NCI-H748 (cell line): ENCODE data around the gene DNAJC7.
A peak's percentile ranks its signal among the peaks of the same experiment; 100 is the strongest.

Experiments
- DNase-seq: peaks from one replicate; lab custom pipeline; 2025; ENCODE audit not compliant: unreplicated experiment; lab: John Stamatoyannopoulos, UW

The DNAJC7 gene, protein sequence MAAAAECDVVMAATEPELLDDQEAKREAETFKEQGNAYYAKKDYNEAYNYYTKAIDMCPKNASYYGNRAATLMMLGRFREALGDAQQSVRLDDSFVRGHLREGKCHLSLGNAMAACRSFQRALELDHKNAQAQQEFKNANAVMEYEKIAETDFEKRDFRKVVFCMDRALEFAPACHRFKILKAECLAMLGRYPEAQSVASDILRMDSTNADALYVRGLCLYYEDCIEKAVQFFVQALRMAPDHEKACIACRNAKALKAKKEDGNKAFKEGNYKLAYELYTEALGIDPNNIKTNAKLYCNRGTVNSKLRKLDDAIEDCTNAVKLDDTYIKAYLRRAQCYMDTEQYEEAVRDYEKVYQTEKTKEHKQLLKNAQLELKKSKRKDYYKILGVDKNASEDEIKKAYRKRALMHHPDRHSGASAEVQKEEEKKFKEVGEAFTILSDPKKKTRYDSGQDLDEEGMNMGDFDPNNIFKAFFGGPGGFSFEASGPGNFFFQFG

DNA sequence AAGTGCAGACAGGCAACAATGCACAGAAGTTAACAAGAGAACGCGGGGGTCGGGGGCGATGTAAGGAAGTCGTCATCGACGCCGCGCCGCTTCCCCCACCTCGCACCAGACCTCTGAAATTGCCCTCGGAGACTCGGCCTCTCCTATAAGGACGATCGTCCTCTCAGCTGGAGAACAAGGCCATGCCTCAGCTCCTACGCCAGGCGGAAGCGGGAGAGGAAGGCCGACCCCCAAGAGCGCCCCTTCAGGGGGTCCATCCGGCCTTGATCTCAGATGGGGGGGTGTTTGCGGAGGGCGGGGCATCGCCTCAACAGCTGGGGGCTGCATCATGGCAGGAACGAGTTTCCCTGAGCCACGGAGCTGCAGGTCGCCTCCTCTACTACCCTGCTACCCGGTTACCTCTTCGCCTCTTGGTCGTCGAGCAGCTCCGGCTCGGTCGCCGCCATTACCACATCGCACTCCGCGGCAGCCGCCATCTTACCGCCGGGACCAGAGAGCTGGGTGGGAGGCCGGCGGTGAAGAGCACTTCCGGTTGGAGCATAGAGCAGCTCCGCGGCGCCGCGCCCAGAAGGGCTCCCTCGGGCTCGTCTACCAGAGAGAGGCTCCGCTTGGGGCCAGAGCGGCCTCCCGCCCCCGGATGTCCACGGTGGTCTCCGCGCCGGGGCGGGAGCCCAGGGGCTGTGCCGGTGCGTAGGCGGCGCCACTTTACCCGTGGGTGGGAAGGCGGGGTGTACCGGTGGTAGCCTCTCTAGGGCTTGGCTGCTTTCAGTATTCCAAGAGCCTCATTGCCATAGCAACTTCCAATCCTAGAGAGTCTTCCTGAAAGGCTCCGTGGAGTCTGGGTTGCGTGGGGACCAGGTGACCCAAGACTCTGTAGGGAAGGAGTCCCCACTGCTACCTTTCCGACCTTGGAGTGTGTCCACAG is at the start of gene DNAJC7:
Gene DNAJC7 (minus strand): TSS at position 499 of the 925 bp plus-strand sequence. CDS start 23 bp downstream, at position 476.
- peak; percentile 96 for DNase-seq

DNA sequence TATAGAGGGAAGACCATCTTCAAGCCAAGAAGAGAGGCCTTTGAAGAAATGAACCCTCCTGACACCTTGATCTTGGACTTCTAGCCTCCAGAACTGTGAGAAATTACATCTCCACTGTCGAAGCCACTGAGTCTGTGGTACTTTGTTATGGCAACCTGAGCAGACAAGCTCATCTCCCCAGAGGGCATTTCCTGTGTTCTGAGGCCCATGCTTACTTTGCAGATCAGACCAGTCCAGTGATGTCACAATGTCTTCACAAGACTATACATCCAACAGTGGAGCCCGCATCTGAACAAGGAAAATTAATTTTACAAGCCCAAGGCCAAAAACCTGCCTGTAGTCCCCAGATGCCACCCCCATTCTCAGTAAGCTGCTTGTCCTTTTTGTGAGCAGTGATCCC is 48.0 kb upstream of the DNAJC7 start:
- no peak for DNase-seq

DNA sequence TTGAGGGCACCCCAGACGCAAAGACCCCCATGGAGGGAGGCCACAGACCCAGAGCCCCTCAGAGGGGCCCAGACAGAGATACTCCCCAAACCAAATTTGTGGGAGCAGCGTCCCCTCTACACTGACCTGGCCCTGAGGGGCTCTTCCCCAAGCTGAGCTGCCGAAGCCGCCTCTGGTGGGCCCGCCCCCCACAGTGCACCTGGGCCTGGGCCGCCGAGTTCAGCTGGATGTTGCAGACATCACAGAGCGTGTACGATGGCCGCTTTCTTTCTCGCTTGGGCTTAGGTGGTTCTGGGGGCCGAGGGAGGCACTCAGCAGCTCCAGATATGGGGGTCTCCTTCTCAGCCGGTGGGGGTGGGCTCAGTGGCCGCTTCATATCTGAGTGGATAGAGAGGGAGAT is 45.4 kb upstream of the DNAJC7 start:
- no peak for DNase-seq

- no peak for DNase-seq
These were observed 44.6 kb upstream of the DNAJC7 start for GRCh38 chr17:42061646-42062487.

DNA sequence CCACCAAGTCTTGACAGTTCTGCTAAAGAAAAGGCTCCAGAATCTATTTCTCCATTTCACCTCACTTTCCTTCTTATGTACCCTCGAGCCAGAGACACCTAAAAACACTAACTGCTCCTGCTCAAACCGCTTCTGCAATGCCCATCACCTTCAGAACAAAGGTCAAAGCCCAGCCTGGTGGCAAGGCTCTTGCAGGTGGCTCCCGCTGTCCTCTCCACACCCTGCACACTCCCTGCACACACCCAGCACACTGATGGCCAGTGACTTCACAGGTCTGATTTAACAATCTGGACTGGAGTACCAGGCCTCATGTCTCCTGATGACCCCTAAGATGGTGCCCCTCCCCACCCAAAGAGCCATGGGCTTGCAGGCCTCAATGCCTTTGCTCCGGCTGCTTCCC is 43.0 kb upstream of the DNAJC7 start:
- no peak for DNase-seq

DNA sequence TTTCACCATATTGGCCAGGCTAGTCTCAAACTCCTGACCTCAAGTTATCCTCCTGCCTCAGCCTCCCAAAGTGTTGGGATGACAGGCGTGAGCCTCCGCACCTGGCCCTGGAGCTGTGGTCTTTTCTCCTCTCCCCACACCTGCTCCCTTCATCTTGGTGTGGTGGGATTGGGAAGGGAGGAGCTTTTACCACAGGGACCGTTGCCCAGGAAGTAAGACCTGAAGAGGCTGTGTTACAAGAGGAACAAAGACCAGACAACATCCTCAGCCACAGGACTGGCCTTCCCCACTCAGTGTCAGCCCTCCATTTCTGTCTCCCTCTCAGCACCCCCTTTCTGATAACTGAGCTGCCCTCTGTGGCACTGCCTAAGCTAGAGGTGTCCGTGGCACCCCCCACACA is 42.6 kb upstream of the DNAJC7 start:
- no peak for DNase-seq

DNA sequence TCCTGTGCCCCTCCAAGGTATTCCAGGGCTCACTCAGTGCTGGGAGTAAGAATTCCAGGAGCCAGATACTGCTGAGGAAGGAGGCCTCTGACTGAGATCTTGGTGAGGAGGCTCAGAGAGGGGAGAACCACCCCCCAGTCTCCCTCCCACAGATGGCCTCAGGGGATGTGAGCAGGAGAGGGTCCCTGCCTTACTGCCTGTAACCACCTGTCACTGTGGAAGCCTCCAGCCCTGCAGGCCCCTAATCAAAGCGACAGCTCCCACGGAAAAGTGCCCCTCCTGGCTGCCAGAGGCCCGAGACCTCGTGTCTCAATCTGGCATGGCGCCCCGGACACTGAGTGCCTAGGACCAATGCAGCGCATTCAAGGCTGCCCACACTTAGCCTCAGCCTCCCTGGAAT is 40.8 kb upstream of the DNAJC7 start:
- DNase-seq, result no peak

DNA sequence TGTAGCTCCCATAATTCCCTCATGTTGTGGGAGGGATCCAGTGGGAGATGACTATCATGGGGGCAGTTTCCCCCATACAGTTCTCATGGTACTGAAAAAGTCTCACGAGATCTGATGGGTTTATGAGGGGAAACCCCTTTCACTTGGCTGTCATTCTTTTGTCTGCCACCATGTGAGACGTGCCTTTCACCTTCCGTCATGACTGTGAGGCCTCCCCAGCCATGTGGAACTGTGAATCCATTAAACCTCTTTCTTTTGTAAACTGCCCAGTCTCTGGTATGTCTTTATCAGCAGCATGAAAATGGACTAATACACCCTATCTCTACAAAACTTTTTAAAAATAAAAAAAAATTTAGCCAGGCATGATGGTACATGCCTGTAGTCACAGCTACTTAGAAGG is 39.4 kb upstream of the DNAJC7 start:
- no peak for DNase-seq

DNA sequence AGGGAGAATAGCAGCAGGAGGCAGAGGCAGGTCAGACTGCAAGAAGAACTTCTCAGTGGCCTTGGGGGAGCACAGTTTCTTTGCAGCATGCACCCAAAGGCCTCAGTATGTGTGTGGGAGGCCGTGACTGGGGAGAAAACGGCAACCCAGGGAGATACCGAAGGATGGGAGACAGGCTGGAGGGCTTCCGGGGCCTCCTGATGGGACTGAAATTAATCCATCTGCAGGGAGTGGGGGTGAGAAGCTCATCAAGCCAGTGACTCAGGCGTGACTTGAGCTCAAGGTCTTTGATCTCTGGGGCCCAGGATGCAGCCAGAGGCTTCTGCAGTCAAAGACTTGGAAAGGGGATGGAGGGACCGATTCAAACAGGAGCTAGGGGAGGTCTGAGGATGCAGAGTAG is 38.3 kb upstream of the DNAJC7 start:
- no peak for DNase-seq

GRCh38 chr17:42055027-42055426 is 37.8 kb upstream of the DNAJC7 start:
- peak; percentile 17 for DNase-seq

- DNase-seq, result no peak
These were observed 36.7 kb upstream of the DNAJC7 start for GRCh38 chr17:42053731-42054500.

DNA sequence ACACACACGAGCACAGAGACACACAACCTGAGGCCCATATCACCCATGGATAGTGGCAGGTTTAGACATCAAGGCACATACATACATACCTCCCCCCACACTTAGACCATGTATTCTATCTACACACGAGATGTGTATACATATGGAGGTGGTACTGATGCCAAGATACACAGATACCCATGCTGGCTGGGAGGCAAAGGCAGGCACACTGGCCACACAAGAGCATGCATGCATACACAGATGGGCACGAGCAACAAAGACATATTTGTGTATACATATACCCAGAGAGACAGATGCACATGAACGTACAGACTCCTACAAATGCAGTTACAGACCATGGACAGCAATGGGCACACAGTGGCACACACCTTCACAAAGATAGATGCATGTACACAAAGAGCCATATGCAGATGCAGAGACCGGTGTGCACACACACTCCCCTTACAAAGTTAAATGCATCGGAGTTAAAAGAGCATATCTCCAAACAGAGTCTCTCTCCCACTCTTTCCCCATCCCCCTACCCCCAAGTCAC is 35.2 kb upstream of the DNAJC7 start:
- no peak for DNase-seq

GRCh38 chr17:42051645-42052044 is 34.4 kb upstream of the DNAJC7 start:
- DNase-seq, result no peak

DNA sequence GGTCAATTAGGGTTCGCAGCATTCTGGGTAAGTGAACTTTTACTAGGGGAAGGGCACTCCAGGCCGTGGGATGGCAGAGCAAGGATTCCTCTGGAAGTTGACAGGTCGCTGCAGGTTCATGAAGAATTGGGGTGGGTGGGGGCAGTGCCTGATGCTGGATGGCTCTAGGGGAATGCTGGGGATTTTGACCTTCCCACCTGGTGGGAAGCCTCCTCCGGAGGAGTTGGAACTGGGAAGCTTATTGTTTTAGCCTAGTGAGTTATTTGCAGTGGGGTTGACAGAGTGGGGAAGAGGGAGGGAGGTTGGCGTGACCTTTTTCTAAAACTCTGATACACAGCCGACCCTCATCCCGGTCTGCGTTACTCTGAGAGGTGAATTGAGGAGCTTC is 33.8 kb upstream of the DNAJC7 start:
- no peak for DNase-seq

DNA sequence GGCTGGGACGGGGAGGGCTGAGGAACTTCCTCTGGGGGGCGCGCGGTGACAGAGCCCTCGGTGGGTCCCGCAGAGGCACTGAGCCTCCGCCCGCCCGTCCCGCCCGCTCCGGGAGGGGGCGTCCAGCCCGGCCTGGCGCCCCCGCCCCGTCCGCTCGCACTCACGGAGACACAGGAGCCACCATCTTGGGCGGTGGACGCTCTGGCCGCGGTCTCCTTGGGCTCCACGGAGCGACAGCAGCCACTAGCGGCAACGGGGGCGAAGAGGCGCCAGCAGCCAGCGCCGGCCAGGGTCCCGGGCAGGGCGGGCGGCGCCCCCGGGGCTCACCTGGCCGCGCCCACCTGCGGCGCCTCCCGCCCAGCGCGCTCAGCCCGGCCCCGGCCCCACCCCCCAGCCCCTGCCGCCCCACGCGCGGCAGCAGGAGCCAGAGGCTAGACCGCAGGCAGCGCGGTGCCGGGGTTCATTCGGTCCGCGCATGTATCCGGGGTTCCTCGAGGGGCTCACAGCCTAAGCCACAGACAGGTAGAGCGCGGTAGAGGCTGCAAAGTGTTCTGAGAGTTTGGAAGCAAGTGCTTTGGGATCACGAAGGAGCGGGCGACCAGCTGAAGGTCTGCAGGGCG is 33.3 kb upstream of the DNAJC7 start, which contains the start of gene C17orf113:
Gene C17orf113 (minus strand): TSS at position 209 of the 620 bp plus-strand sequence. CDS start 7,225 bp downstream, outside the sequence.
- DNase-seq, result peak; percentile 69

DNA sequence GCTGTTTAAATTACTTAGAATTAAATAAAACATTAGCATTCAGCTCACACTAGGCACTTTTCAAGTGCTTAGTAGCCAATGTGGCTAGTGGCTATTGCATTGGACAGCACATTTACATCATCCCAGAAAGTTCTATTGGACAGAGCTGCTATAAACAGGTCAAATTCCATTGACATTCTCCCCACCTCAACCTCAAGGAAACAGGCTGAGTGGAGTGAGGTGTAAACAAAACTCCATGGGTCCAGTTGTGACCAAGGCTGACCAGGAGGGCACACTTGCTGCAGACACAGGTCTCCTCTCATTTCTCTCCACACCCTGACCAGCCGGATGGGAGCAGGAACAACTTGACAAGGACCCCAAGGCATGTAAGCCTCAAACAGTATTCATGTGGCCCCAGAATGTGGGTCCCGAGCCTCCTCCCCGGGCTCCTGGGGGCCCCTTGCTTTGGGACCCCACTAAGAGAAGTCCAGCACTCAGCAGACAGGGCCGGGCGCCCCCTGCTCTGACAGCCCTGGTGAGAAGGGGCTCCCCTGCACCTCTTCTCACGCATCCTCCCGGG is 32.7 kb upstream of the DNAJC7 start:
- peak; percentile 36 for DNase-seq

DNA sequence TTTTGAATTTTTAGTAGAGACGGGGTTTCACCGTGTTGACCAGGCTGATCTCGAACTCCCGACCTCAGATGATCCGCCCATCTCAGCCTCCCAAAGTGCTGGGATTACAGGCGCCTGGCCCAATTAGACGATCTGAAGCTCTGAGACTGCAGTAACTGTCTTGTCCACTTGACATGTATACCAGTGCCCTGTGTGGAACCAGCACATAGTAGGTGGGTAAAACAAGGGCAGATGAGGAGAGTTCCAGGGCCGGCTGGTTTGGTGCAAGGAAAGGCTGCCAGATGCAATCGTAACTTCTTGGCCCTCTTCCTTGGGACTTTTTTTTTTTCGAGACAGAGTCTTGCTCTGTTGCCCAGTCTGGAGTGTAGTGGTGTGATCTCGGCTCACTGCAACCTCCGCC is 30.1 kb upstream of the DNAJC7 start:
- no peak for DNase-seq

DNA sequence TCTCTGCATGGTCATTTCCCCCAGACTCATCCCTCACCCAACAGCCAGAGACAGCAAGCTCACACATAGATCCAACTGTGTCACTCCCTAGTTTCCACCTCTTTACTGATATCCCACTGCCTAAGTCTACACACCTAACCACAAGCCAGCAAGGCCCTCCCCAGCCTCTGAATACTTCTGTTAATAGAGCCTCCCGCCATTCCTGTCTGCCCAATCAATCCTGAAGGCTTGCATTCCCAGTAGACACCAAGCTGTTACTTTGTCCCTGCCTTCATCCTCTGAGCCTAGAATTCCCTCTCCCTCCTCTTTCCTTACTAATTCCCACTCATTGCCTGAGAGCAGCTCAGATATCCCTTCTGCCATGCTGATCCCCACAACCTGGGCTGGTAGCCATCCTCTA is 28.5 kb upstream of the DNAJC7 start:
- DNase-seq, result no peak
